Right cardiac atrium (tissue), 5 donors: ENCODE measurements around the gene TNFRSF11A. TPM values are rescaled to one million over a fixed set of nuclear protein-coding genes. Genes with fewer than 3 reads are reported as not detected.
A peak's percentile ranks its signal among the peaks of the same experiment; 100 is the strongest.

Source experiments
- ATAC-seq, 2 donors: fragments of 200-7000 bp; cut with Tn5 transposase; one replicate each; pipeline versions ENCODE4 v1.8.0 to v1.9.1; 2020; ENCODE audit warnings: moderate library complexity in 2 of 2, mild to moderate bottlenecking in 1 of 2
- DNase-seq, 3 donors: peaks; one replicate each; pipeline ENCODE4 v3.0.0-alpha.2; 2020
- H3K27ac ChIP-seq: one replicate; pipeline ENCODE4 v1.5.1; 2013; ENCODE audit warnings: mild to moderate bottlenecking, low read length, control low read depth, moderate library complexity
- H3K27me3 ChIP-seq: one replicate; pipeline ENCODE4 v1.6.1; 2013; ENCODE audit not compliant: control insufficient read depth, insufficient read depth
- H3K4me1 ChIP-seq: one replicate; pipeline ENCODE4 v1.6.1; 2013; ENCODE audit warnings: low read length; ENCODE audit not compliant: control insufficient read depth, insufficient read depth
- H3K4me3 ChIP-seq: one replicate; pipeline ENCODE4 v1.5.1; 2013; ENCODE audit warnings: low read length, control low read depth
- H3K9me3 ChIP-seq: one replicate; pipeline ENCODE4 v1.6.1; 2013; ENCODE audit warnings: low read length; ENCODE audit not compliant: control insufficient read depth
- WGBS: extraction: QIAGEN DNeasy Blood & Tissue Kit; methylation state at CpG from one replicate; pipeline ENCODE4 v1.1.7; 2013; 5-methylcytosine and 5-hydroxymethylcytosine counted together
- intact Hi-C, 4 donors: fragments of 100-400 bp; cut with DNase I; formaldehyde crosslinking; loops; one replicate each; pipeline versions ENCODE4 v1.11.0 to v1.14.0; 2022 to 2023
- polyA plus RNA-seq: library from polyadenylated mRNA; stranded (reverse); fragments of 200-250 nt; gene quantifications from one replicate; pipeline ENCODE4 v1.2.3, GENCODE V29; 2013
- total RNA-seq, 4 donors: library from RNA; stranded (reverse); fragmentation: NEBNext Ultra II Directional; extraction: Animal tissue kit (Norgen Biotek cat#: 25700); gene quantifications; one replicate each; pipeline ENCODE4 v1.2.1, GENCODE V29; 2021
- donor health status: healthy with polysubstance abuse.
- donor health status: DM: no; HTN: yes; CAD: no.
- donor health status: DM: no; HTN: no; CAD: no.
- donor health status: DM: no; HTN: yes; CAD: no; lungs with severe emphysema.
- donor health status: DM: yes; HTN: yes; CAD: no.

Gene TNFRSF11A
- total and polyA plus RNA-seq, 5 donors, result 0.43 to 4.7 (median 3.3) TPM

- Histone ChIP-seq H3K4me3 (peak overlapping the region; percentile 23), H3K4me1 (no peaks in the 10 kb centered on the region), H3K9me3 (no peaks in the 10 kb centered on the region), H3K27ac (no peak overlapping the region), H3K27me3 (no peaks in the 10 kb centered on the region)
- peak in 1 of 3 donors; percentile 57 for DNase-seq
- ATAC-seq, result peak; percentile 49 to 55
- WGBS, result 46% methylated on average over 46 of the region's 46 CpGs
- intact Hi-C loops, result no loop called here
These were observed 59.5 kb downstream of the TNFRSF11A start for GRCh38 chr18:62384610-62385097.

GRCh38 chr18:62386091-62386490 lies 61.0 kb downstream of the TNFRSF11A start:
- WGBS, result 89% methylated on average over 5 of the region's 5 CpGs
- ATAC-seq (no peak), DNase-seq (no peak)
- intact Hi-C loops, result no loop called here
- Histone ChIP-seq H3K27ac (no peak overlapping the region), H3K27me3 (no peaks in the 10 kb centered on the region), H3K9me3 (no peaks in the 10 kb centered on the region), H3K4me1 (no peaks in the 10 kb centered on the region), H3K4me3 (no peak overlapping the region)

DNA sequence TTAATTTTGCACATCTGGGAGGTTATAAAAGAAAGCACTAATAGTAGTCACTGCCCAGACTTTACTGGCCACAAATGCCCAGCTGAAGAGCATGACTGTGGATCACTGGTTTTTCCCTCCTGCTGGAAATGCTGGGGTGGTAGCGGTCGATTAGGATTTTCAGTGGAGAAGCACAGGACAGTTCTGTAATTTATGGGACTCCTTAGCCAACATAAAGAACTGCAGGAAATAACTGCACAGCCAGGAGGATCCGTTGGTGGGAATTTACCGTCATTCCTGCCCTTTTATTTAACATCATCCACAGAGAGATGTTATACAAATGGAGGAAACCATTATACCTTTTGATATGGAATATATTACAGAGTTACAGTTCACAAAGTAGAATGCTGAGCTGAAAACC lies 61.5 kb downstream of the TNFRSF11A start:
- intact Hi-C loops, result no loop called here
- Histone ChIP-seq H3K9me3 (no peaks in the 10 kb centered on the region), H3K4me1 (no peaks in the 10 kb centered on the region), H3K4me3 (no peak overlapping the region), H3K27ac (no peak overlapping the region), H3K27me3 (no peaks in the 10 kb centered on the region)
- no peak for ATAC-seq
- WGBS, result 68% methylated on average over 4 of the region's 4 CpGs
- DNase-seq, result no peak

DNA sequence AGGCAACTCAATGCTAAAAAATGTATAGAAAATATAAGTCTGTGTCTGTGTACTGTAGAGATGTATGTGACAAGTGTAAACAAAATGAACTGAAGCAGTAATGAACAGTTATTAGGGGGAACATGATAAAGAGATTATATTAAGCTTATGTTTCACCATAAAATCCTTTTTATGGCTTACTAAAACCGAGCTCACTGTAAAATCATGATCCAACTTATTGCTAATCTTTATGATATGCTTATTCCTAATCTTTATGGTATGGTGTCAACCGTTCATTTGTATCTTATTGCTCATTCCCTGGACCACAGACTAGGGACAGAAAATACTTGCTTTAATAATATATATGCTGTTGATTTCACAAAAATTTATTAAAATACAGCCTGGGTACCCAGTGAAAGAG lies 62.1 kb downstream of the TNFRSF11A start:
- no peak overlapping the region for H3K4me3 ChIP-seq
- H3K27me3 ChIP-seq, result no peaks in the 10 kb centered on the region
- DNase-seq (no peak), ATAC-seq (no peak)
- 64% methylated on average over 2 of the region's 2 CpGs for WGBS
- no peaks in the 10 kb centered on the region for H3K4me1 ChIP-seq
- no peak overlapping the region for H3K27ac ChIP-seq
- intact Hi-C loops, result no loop called here
- no peaks in the 10 kb centered on the region for H3K9me3 ChIP-seq

DNA sequence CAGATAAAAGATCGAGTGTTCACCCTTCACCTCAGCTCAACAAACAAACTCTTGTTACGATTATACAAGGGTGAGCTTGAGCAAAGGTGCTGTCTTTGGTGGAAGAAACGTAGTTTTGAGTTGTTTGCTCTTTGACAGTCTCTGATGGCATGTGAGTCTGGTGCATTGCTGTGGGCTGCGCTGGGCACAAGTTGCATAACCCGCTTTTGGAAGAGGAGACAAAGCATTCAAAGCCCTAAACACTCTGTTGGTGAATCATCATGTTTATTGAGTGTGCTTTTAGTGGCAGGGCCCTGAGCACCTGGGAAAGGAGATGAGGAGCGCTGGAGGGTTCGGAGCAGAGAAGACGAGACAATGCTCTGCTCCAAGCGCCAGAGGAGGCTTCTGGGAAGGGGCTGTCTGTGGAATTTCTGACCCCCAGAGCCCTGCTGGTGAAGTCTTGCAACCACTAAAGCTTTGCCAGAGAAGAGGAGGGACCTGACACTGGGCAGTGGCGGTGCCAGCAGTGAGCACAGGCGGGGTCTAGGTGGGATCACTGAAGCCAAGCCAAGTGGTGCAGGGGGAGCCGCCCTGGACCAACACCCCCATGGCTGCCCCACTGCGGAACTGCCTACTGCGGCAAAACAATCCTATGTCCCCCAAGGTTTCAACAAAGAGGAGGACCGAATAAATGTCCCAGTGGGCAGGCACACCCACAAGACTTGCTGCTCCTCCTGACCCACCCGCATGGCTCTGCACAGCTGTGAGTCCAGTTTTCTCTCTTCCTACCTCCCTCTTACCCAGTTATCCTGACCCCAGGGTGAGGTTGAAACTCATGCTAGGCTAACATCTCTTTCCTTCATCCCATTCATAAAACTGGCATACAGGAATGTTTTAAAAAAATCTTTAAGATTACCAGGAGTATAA lies 64.0 kb downstream of the TNFRSF11A start:
- Histone ChIP-seq H3K9me3 (no peaks in the 10 kb centered on the region), H3K4me1 (no peaks in the 10 kb centered on the region), H3K4me3 (no peak overlapping the region), H3K27me3 (no peaks in the 10 kb centered on the region), H3K27ac (no peak overlapping the region)
- 93% methylated on average over 16 of the region's 16 CpGs for WGBS
- intact Hi-C loops, result no loop called here
- ATAC-seq (no peak), DNase-seq (no peak)

GRCh38 chr18:62389761-62390481 lies 64.8 kb downstream of the TNFRSF11A start:
- intact Hi-C loops, result no loop called here
- ATAC-seq, result no peak
- no peak for DNase-seq
- Histone ChIP-seq H3K27me3 (no peaks in the 10 kb centered on the region), H3K27ac (no peak overlapping the region), H3K4me1 (no peaks in the 10 kb centered on the region), H3K9me3 (no peaks in the 10 kb centered on the region), H3K4me3 (no peak overlapping the region)
- WGBS, result 84% methylated on average over 11 of the region's 11 CpGs

- no peaks in the 10 kb centered on the region for H3K9me3 ChIP-seq
- intact Hi-C loops, result no loop called here
- DNase-seq (no peak), ATAC-seq (no peak)
- H3K4me1 ChIP-seq, result no peaks in the 10 kb centered on the region
- no peak overlapping the region for H3K27ac ChIP-seq
- H3K27me3 ChIP-seq, result no peaks in the 10 kb centered on the region
- 89% methylated on average over 15 of the region's 15 CpGs for WGBS
- no peak overlapping the region for H3K4me3 ChIP-seq
These were observed 69.1 kb downstream of the TNFRSF11A start for GRCh38 chr18:62394006-62394763.

DNA sequence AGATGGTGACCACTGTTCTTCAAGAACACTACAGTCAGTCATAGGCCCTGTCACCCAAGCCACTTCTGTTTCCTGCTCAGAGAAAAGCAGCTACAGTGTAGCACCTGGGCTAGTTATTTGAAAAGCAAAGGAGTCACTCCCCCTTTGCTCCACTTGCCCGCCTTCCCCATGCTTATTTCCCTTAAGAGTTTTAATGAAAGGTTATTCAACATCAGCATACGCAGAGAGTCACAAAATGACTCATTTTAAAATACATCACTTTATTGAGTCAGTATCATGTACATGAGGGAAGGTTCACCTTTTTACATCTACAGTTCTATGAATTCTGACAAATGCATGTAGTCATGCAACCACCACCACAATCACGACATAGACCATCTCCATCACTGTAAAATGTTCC lies 71.3 kb downstream of the TNFRSF11A start:
- 91% methylated on average over 3 of the region's 3 CpGs for WGBS
- no peak overlapping the region for H3K27ac ChIP-seq
- no peaks in the 10 kb centered on the region for H3K27me3 ChIP-seq
- no peaks in the 10 kb centered on the region for H3K9me3 ChIP-seq
- H3K4me3 ChIP-seq, result no peak overlapping the region
- ATAC-seq (no peak), DNase-seq (no peak)
- intact Hi-C loops, result no loop called here
- H3K4me1 ChIP-seq, result no peaks in the 10 kb centered on the region

DNA sequence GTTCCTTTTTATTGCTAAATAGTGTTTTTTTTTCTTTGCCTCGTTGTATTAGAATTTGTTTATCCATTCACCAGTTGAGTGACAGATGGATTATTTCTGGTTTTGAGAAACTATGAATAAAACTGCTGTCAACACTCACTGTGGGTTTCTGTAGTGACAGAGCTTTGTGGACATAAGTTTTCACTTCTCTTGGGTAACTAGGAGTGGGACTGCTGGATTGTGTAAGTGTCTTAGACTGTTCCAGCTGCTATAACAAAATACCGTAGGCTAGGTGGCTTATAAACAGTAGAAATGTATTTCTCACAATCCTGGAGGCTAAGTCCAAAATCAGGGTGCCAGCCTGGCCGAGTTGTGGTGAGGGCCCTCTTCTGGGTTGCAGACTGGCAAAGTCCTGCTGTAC lies 71.9 kb downstream of the TNFRSF11A start:
- Histone ChIP-seq H3K4me1 (no peaks in the 10 kb centered on the region), H3K4me3 (no peak overlapping the region), H3K9me3 (no peaks in the 10 kb centered on the region), H3K27ac (no peak overlapping the region), H3K27me3 (no peaks in the 10 kb centered on the region)
- no peak for DNase-seq
- intact Hi-C loops, result no loop called here
- 61% methylated on average over 3 of the region's 3 CpGs for WGBS
- ATAC-seq, result no peak

DNA sequence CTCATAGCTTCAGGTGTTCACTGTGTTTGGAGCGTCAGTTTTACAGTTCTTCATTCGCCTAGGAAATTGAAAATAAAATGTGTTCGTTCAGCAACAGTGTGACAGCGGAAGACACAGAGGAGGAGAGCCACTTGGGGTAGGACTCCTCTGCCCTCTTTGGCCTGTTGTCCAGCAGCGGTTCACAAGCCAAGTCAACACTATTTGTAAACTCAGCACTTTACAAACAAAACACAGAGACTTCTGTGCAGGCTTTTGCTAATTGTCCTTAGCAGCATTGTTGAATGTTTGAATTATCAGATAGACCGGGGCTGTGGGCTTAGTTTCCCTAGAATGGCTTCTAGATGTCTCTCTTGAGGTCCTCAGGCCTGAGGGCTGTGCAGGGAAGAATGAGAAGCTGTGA lies 73.2 kb downstream of the TNFRSF11A start:
- DNase-seq (no peak), ATAC-seq (no peak)
- no peak overlapping the region for H3K4me3 ChIP-seq
- 88% methylated on average over 6 of the region's 6 CpGs for WGBS
- intact Hi-C loops, result no loop called here
- H3K4me1 ChIP-seq, result no peaks in the 10 kb centered on the region
- H3K27me3 ChIP-seq, result no peaks in the 10 kb centered on the region
- H3K27ac ChIP-seq, result no peak overlapping the region
- no peaks in the 10 kb centered on the region for H3K9me3 ChIP-seq

DNA sequence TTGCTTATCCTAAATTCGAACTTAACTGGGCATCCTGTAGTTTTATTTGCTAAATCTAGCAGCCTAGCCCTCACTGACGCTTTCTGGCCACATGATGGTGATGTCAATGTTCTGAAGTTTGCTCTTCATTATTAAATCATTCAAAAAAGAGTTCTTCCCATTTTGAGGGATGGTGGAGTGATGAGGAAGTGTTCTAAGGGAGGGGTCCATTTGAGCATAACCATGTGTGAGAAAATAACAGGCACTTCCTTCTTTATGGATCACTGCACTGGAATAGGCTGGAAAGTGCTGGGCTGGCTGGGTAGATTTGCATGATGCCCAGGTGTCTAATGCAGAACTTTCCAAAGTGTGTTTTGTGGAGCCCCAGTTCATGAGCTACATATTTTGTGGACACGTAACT lies 74.2 kb downstream of the TNFRSF11A start:
- 68% methylated on average over 3 of the region's 3 CpGs for WGBS
- H3K9me3 ChIP-seq, result no peaks in the 10 kb centered on the region
- no peak overlapping the region for H3K27ac ChIP-seq
- no peak overlapping the region for H3K4me3 ChIP-seq
- ATAC-seq (peak; percentile 44 to 47), DNase-seq (no peak)
- intact Hi-C loops, result no loop called here
- no peaks in the 10 kb centered on the region for H3K27me3 ChIP-seq
- no peaks in the 10 kb centered on the region for H3K4me1 ChIP-seq
